CD4-positive, alpha-beta T cell treated with Interleukin-6 at 100 ng/mL for 8 hours (primary cell): ENCODE results near the gene HYAL3.
"Not testable (repeated sequence)": the region's sequence is repeated elsewhere in the genome, so short reads cannot be mapped to it uniquely, and the experiment has no call there.

Experiments used
- DNase-seq: peaks from one replicate; pipeline ENCODE4 v3.0.0-alpha.2; 2020; ENCODE audit warnings: mixed read lengths, low spot score

Gene HYAL3

GRCh38 chr3:50256978-50257890 is 42.0 kb downstream of the HYAL3 start:
- DNase-seq = no peak

DNA sequence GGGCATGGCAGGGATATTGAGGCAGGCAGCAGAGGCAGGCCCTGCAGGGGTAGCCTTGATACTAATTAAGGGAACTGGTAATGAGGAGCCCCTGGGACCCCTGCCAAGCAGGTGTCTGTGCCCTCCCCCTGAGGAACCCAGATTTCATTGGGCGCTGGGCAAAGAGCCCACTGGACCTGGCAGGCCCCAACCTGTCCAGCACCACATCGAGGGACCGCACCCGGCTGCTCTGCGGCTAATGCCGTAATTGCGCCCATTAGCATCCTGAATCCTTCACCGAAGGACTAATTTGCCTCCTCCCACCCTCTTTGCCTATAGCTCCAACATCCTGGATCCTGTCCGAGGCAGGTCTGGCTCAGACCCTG is 44.0 kb downstream of the HYAL3 start:
- DNase-seq = no peak

- no peak for DNase-seq
These were observed 44.5 kb downstream of the HYAL3 start for GRCh38 chr3:50254577-50255250.

DNA sequence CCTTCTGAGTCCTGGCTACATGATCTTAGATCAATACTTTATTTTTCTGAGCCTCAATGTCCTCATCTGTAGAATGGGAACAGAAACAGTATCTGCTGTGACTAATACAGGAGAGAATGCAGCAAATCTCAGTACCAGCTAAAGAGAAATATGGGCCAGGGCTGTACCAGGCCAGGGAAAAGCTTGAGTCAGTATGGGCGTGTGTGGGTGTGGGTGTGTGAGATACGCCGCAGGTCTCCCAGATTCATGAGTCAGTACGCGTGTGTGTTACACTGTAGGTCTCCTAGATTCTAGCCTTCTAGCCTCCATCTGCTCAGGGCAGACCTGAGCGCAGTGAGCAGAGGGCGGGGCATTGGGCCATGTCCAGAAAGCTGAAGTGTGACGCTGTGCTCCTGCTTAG is 48.0 kb downstream of the HYAL3 start:
- DNase-seq = no peak

DNA sequence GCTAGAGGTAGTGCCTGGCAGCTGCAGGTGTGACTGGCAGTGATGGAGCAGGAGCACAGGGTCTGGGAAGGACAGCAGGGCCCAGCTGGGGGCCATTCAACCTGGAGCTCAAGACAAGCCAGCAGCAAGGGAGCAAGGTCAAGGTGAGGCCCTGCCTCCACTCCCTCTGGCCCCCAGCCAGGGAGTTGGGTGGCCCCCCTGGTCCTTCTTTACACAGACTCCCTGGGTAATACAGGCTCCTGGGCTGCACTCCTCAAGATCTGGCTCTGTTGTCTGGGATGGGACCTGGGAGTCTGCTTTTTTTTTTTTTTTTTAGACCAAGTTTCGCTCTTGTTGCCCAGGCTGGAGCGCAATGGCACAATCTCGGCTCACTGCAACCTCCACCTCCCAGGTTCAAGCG is 48.7 kb downstream of the HYAL3 start:
- no peak for DNase-seq

- no peak for DNase-seq
These were observed 49.7 kb downstream of the HYAL3 start for GRCh38 chr3:50249457-50249856.

GRCh38 chr3:50248387-50248786 is 50.8 kb downstream of the HYAL3 start:
- no peak for DNase-seq

DNA sequence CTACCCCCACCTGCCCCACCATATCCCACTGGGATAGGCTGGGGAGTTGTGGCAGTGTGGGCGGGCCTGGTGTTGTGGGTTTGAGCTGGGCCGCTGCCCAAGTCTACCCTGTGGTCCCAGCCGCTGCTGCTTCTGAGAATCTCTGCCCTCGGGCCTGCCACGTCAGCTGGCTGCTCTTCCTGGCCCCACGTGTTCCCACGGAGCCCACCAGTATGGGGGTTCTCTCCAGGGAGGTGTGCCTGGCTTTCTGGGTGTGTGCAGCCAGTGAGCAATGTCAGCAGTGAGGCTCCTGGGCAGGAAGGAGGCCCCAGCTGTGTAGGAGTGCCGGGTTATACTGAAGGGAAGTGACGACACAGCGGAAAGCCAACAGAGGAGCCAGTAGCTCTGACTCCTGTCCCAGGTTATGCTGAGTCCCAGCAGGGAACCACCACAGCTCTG is 52.7 kb downstream of the HYAL3 start:
- peak; percentile 83 for DNase-seq

DNA sequence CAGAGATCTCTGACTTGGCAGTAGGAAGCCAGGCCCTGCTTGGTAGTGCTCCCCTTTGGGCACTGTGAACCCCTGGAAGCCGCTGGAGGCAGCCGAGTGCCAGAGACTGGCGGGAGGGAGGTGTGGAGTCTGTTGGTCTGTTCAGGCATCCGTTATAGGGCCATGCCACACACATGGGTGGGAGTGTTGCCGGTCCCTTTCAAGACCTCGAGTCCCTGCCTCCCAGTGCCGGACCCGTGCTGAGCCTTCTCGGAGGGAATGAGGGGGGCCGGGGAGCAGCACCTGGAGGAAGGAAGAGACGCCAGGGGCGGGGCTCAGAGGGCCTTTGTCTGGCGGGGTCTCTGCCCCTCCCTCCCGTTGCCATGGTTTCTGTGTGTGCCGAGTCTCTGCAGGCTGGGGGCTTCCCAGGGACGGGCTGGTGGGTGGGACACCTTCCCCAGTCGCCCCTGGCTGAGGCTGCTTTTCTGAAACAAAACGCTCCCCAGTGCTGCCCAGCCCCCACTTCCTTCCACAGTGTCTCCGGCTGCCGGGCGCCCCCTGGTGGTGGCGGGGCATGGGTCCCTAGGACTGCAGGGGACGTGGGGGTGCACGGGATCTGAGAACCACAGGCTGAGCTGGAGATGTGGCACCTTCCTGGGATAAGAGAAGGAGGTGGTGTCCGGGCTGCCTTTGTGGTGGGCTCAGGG is 53.2 kb downstream of the HYAL3 start:
- peak; percentile 90 for DNase-seq

GRCh38 chr3:50245251-50245745 is 53.9 kb downstream of the HYAL3 start:
- DNase-seq = no peak

DNA sequence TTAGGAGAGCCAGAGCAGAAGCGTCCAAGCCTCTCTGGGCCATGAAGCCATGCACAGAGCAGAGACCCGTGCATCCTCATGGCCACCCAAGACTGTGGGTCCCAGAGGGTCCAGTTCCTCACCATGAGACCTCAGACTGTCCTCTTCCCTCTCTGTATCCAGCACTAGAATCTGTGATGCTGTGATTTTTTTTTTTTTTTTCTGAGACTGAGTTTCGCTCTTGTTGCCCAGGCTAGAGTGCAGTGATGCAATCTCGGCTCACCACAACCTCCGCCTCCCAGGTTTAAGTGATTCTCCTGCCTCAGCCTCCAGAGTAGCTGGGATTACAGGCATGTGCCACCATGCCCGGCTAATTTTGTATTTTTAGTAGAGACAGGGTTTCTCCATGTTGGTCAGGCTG is 54.4 kb downstream of the HYAL3 start:
- not testable (repeated sequence) for DNase-seq

DNA sequence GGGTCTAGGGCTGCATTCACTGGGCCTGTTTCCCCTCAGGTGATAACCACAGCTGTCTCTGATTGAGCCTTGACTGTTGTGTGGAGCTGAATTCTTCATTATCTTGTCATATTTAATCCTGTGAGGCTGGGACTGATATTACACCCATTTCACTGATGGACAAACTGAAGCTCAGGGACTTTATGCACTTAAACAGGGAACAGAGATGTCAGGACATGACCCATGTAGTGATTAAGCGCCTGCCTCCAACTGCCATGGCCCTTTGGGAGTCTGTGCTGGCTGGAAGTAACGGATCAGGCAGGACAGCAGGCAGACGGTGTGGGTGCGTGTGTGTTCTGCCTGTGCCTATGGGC is 55.7 kb downstream of the HYAL3 start:
- no peak for DNase-seq

DNA sequence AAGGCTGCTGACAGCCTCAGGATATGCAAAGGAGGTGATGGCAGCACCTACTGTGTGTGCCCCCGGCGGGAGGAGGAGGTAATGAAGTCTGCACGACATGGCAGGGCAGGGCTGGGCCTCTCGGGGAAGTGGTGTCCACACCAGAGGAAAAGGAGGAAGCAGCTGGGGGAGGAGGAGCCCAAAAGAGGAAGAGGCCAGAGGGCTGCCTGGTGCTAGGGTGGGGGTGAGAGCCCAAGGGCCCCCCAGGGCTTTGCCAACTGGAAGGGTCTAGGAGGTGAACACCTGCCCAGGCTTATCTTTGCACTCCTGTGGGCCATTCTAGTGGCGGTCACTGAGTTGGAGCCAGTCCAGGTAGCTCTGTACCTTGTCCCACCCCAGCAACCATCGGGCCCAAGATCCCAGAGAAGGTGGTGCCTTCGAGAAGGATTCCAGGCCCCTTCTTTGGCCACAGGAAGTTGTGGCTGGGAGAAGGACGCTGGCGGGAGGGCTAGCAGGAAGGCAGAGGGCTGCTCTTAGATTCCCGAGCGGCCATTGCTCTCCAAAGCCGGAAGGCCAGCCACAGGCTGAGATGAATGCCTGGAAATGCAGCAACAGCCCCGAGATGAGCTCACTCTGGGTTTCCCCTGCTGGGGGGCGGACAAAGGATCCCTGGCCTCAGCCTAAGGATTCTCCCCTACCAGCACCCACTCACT is 56.2 kb downstream of the HYAL3 start:
- peak; percentile 30 for DNase-seq
